SK-N-SH treated with all-trans-retinoic acid at 6 μM for 48 hours (cell line): ENCODE data around the gene PSMB7.

Experiments
- ATAC-seq: fragments of 200-7000 bp; cut with Tn5 transposase; 3 replicates; pipeline ENCODE4 v1.9.1; 2020; ENCODE audit warnings: mild to moderate bottlenecking, moderate library complexity
- ARNTL ChIP-seq: fragments of 450-650 bp; formaldehyde crosslinking; IDR thresholded peaks from 2 replicates; pipeline ENCODE4 v1.5.0; 2020; ENCODE audit warnings: low read depth, mild to moderate bottlenecking, moderate library complexity, borderline replicate concordance
- BACH2 ChIP-seq: fragments of 250-450 bp; sonication (Bioruptor Pico); IDR thresholded peaks from 2 replicates; pipeline ENCODE4 v1.9.0; 2021; ENCODE audit warnings: mild to moderate bottlenecking, borderline replicate concordance
- ESRRG ChIP-seq: fragments of 250-450 bp; sonication (Bioruptor Pico); IDR thresholded peaks from 2 replicates; pipeline ENCODE4 v1.6.1; 2021; ENCODE audit warnings: mild to moderate bottlenecking
- GLIS3 ChIP-seq: fragments of 250-450 bp; sonication (Bioruptor Pico); IDR thresholded peaks from 2 replicates; pipeline ENCODE4 v1.5.0; 2020; ENCODE audit warnings: mild to moderate bottlenecking, moderate library complexity
- ISL1 ChIP-seq: fragments of 250-450 bp; sonication (Bioruptor Pico); IDR thresholded peaks from 2 replicates; pipeline ENCODE4 v2.1.2; 2022; ENCODE audit warnings: mild to moderate bottlenecking, moderate library complexity
- OSR1 ChIP-seq: fragments of 250-450 bp; sonication (Bioruptor Pico); IDR thresholded peaks from 2 replicates; pipeline ENCODE4 v1.8.0; 2022; ENCODE audit warnings: moderate library complexity, mild to moderate bottlenecking, inconsistent platforms
- POU6F1 ChIP-seq: fragments of 250-450 bp; sonication (Bioruptor Pico); IDR thresholded peaks from 2 replicates; pipeline ENCODE4 v1.8.0; 2021; ENCODE audit warnings: low read depth, mild to moderate bottlenecking, moderate library complexity, borderline replicate concordance
- PPARA ChIP-seq: fragments of 250-450 bp; sonication (Bioruptor Pico); IDR thresholded peaks from 2 replicates; pipeline ENCODE4 v1.5.0; 2020; ENCODE audit warnings: mild to moderate bottlenecking, borderline replicate concordance
- RARB ChIP-seq: fragments of 250-450 bp; sonication (Bioruptor Pico); IDR thresholded peaks from 2 replicates; pipeline ENCODE4 v1.8.0; 2021; ENCODE audit warnings: mild to moderate bottlenecking, moderate library complexity
- SNAI2 ChIP-seq: fragments of 250-450 bp; sonication (Bioruptor Pico); IDR thresholded peaks from 2 replicates; pipeline ENCODE4 v1.5.0; 2020; ENCODE audit warnings: mild to moderate bottlenecking, moderate library complexity
- TCF4 ChIP-seq: fragments of 250-450 bp; sonication (Bioruptor Pico); IDR thresholded peaks from 2 replicates; pipeline ENCODE4 v1.8.0; 2021; ENCODE audit warnings: mild to moderate bottlenecking, moderate library complexity, borderline replicate concordance
- TOX ChIP-seq: fragments of 250-450 bp; sonication (Bioruptor Pico); IDR thresholded peaks from 2 replicates; pipeline ENCODE4 v1.8.0; 2021; ENCODE audit warnings: mild to moderate bottlenecking, moderate library complexity, borderline replicate concordance
- ZC3H10 ChIP-seq: fragments of 250-450 bp; sonication (Bioruptor Pico); IDR thresholded peaks from 2 replicates; pipeline ENCODE4 v1.5.1; 2021; ENCODE audit warnings: mild to moderate bottlenecking, moderate library complexity
- ZFP3 ChIP-seq: fragments of 250-450 bp; sonication (Bioruptor Pico); IDR thresholded peaks from 2 replicates; pipeline ENCODE4 v1.5.0; 2020; ENCODE audit warnings: mild to moderate bottlenecking, moderate library complexity
- ZFP30 ChIP-seq: fragments of 450-650 bp; formaldehyde crosslinking; IDR thresholded peaks from 2 replicates; pipeline ENCODE4 v1.5.0; 2022; ENCODE audit warnings: mild to moderate bottlenecking, moderate library complexity
- ZNF565 ChIP-seq: fragments of 450-650 bp; formaldehyde crosslinking; conservative IDR thresholded peaks from 2 replicates; pipeline ENCODE4 v1.5.0; 2020; ENCODE audit warnings: low read depth, mild to moderate bottlenecking, moderate library complexity
- ZNF70 ChIP-seq: fragments of 450-650 bp; formaldehyde crosslinking; IDR thresholded peaks from 2 replicates; pipeline ENCODE4 v1.5.0; 2020; ENCODE audit warnings: mild to moderate bottlenecking, moderate library complexity
- ZNF8 ChIP-seq: fragments of 450-650 bp; formaldehyde crosslinking; IDR thresholded peaks from 2 replicates; pipeline ENCODE4 v1.5.0; 2020; ENCODE audit warnings: mild to moderate bottlenecking, moderate library complexity
- TF ChIP-seq, protein P1 (sequence below): fragments of 250-450 bp; sonication (Bioruptor Pico); IDR thresholded peaks from 2 replicates; pipeline ENCODE4 v1.5.1; 2020; ENCODE audit warnings: low read depth, mild to moderate bottlenecking, moderate library complexity
- TF ChIP-seq, protein P2 (sequence below): fragments of 250-450 bp; sonication (Bioruptor Pico); IDR thresholded peaks from 2 replicates; pipeline ENCODE4 v1.5.1; 2021; ENCODE audit warnings: mild to moderate bottlenecking, moderate library complexity

Gene PSMB7

DNA sequence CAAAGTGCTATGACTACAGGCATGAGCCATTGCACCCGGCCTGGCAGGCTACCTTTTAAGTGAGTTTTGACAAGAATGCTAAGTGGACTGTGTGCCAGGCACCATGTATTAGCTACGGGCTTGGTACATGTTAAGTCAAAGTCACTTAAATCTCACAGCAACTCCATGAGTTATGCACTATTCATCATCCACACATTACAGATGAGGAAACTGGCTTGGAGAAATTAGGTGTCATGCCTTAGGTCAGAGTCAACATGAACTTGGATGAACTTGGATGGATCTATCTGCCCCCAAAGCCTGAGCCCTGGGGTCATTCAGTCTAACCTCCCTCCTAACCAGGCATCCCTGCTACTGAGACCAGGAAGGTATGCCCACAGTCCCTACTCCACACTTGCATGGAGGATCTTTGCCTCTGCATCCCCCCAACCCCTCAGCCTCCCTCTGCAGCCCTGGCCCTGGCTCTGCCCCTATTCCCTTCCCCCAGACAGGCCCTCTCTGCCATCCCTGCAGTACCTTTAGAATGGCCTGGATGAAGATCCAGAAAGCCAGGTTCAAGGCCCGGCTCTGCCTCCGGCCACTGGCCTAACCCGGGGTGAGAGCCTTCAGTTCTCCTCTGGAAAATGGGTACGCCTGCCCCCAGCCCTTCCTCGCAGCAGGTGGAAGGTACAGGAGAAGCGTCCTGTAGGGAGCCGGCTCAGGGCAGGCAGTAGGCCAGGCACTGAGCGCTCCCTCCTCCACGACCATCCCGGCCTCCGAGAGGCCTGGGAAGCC is 34.3 kb upstream of the PSMB7 start:
- no peak for TF ChIP-seq SNAI2 (CRISPR knock-in tag)
- no peak for TF ChIP-seq ZNF70 (CRISPR knock-in tag)
- TF ChIP-seq, protein P1, sequence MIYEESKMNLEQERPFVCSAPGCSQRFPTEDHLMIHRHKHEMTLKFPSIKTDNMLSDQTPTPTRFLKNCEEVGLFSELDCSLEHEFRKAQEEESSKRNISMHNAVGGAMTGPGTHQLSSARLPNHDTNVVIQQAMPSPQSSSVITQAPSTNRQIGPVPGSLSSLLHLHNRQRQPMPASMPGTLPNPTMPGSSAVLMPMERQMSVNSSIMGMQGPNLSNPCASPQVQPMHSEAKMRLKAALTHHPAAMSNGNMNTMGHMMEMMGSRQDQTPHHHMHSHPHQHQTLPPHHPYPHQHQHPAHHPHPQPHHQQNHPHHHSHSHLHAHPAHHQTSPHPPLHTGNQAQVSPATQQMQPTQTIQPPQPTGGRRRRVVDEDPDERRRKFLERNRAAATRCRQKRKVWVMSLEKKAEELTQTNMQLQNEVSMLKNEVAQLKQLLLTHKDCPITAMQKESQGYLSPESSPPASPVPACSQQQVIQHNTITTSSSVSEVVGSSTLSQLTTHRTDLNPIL (CRISPR knock-in tag): no peak
- no peak for TF ChIP-seq OSR1
- no peak for TF ChIP-seq ZNF565 (CRISPR knock-in tag)
- TF ChIP-seq ESRRG (CRISPR knock-in tag): no peak
- TF ChIP-seq TCF4 (CRISPR knock-in tag): no peak
- no peak for TF ChIP-seq ZNF8 (CRISPR knock-in tag)
- TF ChIP-seq BACH2 (CRISPR knock-in tag): no peak
- TF ChIP-seq, protein P2, sequence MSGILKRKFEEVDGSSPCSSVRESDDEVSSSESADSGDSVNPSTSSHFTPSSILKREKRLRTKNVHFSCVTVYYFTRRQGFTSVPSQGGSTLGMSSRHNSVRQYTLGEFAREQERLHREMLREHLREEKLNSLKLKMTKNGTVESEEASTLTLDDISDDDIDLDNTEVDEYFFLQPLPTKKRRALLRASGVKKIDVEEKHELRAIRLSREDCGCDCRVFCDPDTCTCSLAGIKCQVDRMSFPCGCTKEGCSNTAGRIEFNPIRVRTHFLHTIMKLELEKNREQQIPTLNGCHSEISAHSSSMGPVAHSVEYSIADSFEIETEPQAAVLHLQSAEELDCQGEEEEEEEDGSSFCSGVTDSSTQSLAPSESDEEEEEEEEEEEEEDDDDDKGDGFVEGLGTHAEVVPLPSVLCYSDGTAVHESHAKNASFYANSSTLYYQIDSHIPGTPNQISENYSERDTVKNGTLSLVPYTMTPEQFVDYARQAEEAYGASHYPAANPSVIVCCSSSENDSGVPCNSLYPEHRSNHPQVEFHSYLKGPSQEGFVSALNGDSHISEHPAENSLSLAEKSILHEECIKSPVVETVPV (CRISPR knock-in tag): no peak
- TF ChIP-seq ZFP30 (CRISPR knock-in tag): no peak
- TF ChIP-seq ZC3H10 (CRISPR knock-in tag): no peak
- TF ChIP-seq ISL1 (CRISPR knock-in tag): no peak
- no peak for TF ChIP-seq PPARA
- no peak for ATAC-seq

GRCh38 chr9:124448019-124448418 is 32.8 kb upstream of the PSMB7 start:
- TF ChIP-seq ZNF70 (CRISPR knock-in tag): no peak
- ATAC-seq: no peak

DNA sequence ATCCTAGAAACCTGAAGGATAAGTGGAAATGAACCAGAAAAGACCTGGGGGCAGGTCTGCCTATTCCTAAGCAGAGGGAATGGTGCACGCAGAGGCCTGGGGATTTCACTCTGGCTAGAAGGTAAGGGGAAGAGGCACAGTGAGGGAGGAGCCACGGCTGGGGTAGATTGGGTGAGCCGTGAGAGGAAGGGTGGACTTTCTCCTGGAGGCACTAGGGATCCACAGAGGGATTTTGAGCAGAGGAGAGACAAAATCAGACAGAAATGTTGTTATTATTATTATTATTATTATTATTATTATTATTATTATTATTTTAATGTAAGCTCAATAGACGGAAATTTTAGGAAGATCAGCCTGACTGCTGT is 32.0 kb upstream of the PSMB7 start:
- TF ChIP-seq, protein P1 (CRISPR knock-in tag): no peak
- TF ChIP-seq, all 23 proteins: peak for 0

GRCh38 chr9:124444166-124444565 is 28.9 kb upstream of the PSMB7 start:
- no peak for ATAC-seq
- no peak for TF ChIP-seq ARNTL (CRISPR knock-in tag)
- no peak for TF ChIP-seq POU6F1 (CRISPR knock-in tag)
- no peak for TF ChIP-seq ZNF8 (CRISPR knock-in tag)

More for the DNA sequence above, 32.0 kb upstream of the PSMB7 start:
- no peak for ATAC-seq

- TF ChIP-seq TOX (CRISPR knock-in tag) (no peak), ZNF8 (CRISPR knock-in tag) (no peak), POU6F1 (CRISPR knock-in tag) (no peak), ZNF70 (CRISPR knock-in tag) (no peak), ZFP3 (CRISPR knock-in tag) (no peak), RARB (CRISPR knock-in tag) (no peak), SNAI2 (CRISPR knock-in tag) (no peak), PPARA (no peak), ZFP30 (CRISPR knock-in tag) (no peak), BACH2 (CRISPR knock-in tag) (no peak), ZNF565 (CRISPR knock-in tag) (no peak), ZC3H10 (CRISPR knock-in tag) (no peak), TCF4 (CRISPR knock-in tag) (no peak), ESRRG (CRISPR knock-in tag) (no peak), GLIS3 (CRISPR knock-in tag) (no peak)
- TF ChIP-seq, protein P2 (CRISPR knock-in tag): no peak
- TF ChIP-seq, protein P1 (CRISPR knock-in tag): no peak
- no peak for ATAC-seq
Observed at GRCh38 chr9:124443625-124444024, 28.4 kb upstream of the PSMB7 start.
